ENCODE results near the gene SMIM44.
A peak's percentile ranks its signal among the peaks of the same experiment; 100 is the strongest.

The SMIM44 gene

DNA sequence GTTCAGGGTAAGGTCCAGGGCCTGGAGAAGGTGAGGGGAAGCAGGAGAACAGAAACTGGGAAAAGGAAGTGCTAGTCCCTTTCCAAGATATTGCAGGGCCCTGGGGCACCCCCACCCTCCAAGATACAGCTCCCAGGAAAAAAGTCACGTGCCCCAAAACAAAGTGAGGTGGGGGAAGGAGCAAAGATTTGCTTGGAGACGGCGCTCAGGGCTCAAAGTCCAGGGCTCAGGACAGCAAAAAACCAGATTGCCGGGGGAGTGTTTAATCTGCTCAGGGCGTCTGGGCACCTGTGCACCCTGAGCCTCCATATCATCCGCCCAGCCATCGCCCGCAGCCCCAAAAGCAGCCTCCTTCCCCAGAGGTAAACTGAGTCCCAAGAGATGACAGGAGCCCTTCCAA lies 9.2 kb downstream of the SMIM44 start:
- DNase-seq (ENCODE audit: extremely low read depth, low read depth): no peak
- TF ChIP-seq CTCF (IDR thresholded peaks at IDR 0.05; ENCODE audit: low read depth, low read length): no peak

- peak; percentile 88 for TF ChIP-seq CTCF (IDR thresholded peaks at IDR 0.05; ENCODE audit: low read depth, low read length)
- no peak for DNase-seq (ENCODE audit: extremely low read depth, low read depth)
These were observed 11.1 kb downstream of the SMIM44 start for GRCh38 chr19:3471954-3472655.

DNA sequence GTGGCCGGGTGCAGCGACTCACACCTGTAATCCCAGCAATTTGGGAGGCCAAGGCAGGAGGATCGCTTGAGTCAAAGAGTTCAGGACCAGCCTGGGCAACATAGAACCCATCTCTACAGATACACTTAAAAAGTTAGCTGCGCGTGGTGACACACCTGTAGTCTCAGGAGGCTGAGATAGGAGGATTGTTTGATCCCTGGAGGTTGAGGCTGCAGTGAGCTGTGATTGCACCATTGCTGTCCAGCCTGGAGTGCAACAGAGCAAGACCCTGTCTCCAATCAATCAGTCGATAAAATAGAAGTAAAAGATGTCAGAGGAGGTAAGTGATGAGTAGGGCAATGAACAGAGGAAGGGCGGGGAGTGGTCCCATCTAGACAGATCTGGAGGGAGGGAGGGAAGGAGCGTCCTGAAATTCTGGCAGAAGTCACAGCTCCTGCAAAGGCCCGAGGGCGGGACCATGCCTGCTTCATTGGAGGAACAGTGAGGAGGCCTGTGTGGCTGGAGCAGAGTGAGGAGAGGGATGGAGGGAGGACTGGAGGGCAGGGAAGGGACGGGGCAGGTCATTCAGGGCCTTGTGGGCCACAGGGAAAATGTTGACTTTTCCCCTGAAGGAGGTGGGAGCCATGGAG lies 12.6 kb downstream of the SMIM44 start:
- TF ChIP-seq CTCF (IDR thresholded peaks at IDR 0.05; ENCODE audit: low read depth, low read length): no peak
- DNase-seq (ENCODE audit: extremely low read depth, low read depth): no peak

DNA sequence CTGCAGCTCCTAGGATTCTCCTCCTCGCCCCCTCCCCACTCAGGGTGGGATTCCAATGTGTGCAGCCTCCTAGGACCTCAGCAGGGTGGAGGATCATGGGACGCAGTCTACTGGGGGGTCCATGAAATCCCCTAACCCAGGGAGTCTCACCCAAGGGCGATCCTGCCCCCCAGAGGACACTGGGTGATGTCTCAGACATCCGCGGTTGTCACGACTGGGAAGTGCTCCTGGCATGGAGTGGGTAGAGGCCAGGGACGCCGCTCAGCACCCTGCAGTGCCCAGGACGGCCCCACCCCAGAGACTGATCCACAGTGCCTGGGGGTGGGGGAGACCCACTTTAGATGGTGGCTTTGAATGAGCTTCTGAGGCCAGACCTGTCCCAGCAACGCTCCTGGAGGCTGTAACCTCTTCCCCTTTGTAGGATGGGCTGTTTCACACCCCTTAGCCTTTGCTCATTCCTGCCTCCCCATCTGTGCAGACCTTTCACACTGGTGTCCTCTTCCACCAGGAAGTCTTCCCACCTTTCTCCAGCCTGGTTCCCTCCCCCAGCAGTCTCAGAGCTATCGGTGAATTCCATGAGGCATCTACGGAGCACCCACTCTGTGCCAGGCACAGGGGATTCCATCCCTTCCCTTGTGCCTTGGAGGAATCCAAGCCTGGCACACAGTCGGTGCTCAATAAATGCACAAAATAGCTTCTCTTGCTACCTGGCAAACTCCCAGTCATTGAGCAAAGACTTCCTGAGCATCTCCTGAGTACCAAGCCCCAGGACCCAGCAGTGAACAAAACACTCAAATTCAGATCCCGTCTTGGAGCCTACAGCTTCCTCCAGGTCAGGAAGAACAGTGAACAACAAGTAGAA lies 13.4 kb downstream of the SMIM44 start:
- DNase-seq (ENCODE audit: extremely low read depth, low read depth): no peak
- no peak for TF ChIP-seq CTCF (IDR thresholded peaks at IDR 0.05; ENCODE audit: low read depth, low read length)

DNA sequence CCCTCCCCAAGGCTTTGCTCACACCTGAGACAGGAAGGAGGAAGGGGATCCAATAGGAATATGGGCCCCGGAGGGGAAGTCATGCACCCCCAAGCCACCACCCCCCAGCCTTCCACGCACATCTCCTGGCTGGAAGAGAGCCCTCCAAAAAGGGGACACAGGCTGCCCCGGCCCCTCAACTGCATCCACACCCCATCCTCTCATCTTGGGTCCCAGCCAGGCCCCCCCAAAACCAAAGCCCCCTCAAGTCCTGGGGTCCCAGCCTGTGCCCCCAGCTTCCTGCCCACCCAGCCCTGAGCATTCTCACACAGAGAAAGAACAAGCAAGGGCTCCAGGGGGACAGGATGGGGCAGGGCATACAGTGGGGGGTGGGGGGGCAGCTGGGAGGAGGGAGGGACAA lies 15.0 kb downstream of the SMIM44 start:
- TF ChIP-seq CTCF (IDR thresholded peaks at IDR 0.05; ENCODE audit: low read depth, low read length): no peak
- no peak for DNase-seq (ENCODE audit: extremely low read depth, low read depth)

GRCh38 chr19:3467437-3468198 lies 15.6 kb downstream of the SMIM44 start:
- no peak for DNase-seq (ENCODE audit: extremely low read depth, low read depth)
- no peak for TF ChIP-seq CTCF (IDR thresholded peaks at IDR 0.05; ENCODE audit: low read depth, low read length)

Measured in AG09319 (cell line).